ENCODE results near the gene BRD4. TPM values are rescaled to one million over a fixed set of nuclear protein-coding genes. Genes with fewer than 3 reads are reported as not detected.

BRD4 gene
- total RNA-seq, 1 donor from 2014 or later = 115 TPM

DNA sequence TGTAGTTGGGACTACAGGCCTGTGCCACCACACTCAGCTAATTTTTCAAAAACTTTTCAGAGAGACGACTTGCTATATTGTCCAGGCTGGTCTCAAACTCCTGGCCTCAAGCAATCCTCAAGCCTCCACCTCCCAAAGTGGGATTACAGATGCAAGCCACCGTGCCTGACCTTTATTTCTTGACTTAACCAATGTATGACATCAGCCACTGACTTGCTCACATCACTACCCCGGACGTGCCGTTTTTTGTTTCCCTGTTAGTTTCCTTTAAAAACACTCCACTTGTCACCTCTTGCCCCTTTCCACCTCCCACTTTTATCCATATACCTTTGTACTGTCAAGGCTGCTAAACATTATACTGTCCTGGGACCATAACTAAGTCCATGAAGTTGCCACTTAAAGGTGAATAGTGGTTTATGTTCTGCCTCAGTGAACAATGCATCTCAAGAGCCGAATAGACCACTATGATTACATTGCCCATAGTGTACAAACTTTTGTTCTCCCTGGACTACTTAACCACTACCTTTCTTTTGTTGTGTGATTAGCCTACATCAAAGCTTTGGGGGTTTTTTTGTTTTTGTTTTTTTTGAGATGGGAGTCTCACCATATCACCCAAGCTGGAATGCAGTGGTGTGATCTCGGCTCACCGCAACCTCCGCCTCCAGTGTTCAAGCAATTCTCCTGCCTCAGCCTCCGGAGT, 97.8 kb downstream of the BRD4 start:
- intact Hi-C loops (cut with micrococcal nuclease) = no loop called here

DNA sequence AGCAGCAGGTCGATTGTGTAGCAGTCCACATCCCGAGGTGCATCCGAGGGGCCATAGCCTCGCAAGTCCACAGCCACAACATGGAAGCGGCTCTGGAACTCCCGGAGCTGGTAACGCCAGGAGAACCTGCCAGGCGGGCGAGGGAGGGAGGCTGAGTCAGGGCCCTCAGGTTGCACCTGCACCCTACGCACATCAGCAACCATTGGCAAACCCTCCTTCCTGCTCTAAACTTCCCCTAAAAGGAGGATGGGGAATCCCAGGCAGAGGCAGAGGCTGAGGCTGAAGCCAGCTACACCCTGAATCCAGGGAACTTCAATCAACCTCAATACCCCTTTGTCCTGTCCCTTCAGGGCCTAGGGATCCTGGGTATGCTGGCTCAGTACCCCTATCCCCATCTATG, 101.1 kb downstream of the BRD4 start:
- intact Hi-C loops (cut with micrococcal nuclease) = no loop called here

DNA sequence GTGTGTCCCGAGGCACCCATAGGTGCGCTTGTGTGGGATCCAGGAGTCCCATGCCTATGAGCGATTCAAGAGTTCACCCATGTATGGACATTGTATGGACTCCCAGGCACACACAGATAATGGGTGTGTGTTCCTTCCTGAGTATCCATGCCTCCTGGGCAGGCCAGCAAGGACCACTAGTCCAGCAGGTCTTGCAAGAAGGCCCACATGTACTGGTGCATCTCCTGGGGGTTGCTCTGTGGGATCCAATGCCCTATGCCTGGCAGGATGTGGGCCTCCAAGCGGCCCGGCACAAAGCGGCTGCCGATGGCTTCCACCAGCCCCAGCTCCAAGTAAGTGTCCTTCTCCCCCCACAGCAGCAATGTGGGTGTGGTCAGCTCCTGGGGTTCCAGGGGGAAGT, 105.1 kb downstream of the BRD4 start:
- intact Hi-C loops (cut with micrococcal nuclease) = no loop called here

DNA sequence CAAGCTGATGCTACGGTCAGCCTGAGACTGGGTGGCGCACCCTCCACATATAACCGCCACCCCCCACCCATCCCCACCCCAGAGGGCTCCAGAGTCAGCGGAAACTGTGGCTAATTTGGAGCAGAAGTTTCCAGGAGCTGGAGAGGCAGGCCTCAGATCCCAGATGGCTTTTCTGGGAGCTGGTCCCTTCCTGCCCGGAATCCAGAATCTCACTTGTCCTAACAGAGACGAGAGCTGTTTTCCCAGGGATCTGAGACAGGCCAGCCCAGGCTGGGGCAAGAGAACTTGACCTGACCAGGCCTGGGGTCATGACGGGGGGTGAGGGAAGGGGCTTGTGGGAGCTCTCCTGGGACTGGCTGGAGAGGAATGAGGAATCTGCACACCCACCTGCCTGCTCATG, 106.6 kb downstream of the BRD4 start:
- intact Hi-C loops (cut with micrococcal nuclease) = no loop called here

DNA sequence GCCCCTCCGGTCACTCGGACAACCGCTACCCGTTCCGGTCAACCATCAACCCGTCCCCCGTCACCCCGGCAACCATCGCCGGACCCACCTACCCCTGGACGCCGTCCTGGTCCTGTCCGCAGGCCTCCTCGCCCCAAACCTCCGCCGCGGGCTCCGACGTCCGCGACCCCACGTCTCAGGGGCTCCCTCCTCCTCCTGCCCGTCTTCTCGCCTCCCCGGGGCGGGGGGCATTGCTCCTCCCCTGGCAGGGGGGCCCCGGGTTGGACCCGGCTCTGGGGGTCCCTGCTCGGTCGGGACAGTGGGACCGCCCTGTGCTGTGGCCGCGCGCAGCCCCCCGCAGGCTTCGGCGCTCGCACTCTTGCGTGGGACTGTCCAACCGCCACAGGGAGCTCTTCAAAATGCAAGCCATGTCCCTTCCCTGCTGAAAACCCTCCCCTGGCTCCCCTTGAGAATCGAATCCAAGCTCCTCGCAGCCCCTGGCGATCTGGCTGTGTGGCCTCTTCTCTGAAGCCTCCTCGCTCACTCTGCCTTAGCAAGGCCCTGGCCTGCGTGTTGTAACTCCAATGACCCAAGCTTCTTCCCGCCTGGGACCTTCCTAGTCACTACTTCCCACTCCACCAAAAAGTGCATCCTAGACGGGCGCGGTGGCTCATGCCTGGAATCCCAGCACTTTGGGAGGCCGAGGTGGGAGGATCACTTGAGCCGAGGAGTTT, 108.5 kb downstream of the BRD4 start:
- intact Hi-C loops (cut with micrococcal nuclease) = no loop called here

DNA sequence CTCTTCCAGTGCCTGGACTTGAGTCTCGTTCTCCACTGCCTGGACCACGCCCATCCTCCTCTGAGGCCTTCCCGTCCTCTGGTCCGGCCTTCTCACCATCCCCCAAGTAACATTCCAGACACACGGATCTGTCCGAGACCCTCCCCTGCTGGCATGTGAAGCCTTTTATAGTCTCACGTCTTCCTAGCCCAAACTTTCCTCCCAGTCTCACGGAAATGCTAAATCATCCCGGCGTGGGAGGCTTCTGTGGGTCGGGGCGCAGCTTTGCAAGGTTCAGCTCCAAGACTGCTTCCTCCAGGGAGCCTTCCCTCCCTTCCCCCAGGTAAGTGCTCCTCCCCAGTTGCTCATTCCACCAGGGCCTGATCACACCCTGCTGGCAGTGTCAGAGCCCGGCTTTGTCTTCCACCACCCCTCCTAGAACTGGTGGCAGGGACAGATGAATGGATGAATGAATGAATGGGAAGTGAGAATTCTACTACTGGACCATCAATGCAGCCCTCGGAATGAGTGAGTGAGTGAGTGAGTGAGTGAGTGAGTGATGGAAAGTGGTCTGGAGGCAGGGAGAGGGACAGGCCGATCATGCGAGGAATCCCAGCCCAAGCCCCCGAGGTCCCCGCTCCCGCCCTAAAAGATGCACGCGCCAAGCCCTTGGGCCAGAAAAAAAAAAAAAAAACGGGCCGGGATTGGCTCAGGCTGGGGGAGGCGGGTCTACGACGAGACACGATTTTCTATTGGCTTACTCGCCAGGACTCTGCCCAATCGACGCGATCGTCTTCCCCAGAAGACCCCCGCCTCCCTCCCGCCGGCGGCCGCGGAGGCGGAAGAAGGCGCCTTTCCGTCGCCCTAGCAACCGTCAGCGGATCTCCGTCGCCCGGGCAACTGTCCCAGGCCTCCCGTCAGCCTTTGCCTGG, 109.3 kb downstream of the BRD4 start:
- intact Hi-C loops (cut with micrococcal nuclease) = no loop called here

DNA sequence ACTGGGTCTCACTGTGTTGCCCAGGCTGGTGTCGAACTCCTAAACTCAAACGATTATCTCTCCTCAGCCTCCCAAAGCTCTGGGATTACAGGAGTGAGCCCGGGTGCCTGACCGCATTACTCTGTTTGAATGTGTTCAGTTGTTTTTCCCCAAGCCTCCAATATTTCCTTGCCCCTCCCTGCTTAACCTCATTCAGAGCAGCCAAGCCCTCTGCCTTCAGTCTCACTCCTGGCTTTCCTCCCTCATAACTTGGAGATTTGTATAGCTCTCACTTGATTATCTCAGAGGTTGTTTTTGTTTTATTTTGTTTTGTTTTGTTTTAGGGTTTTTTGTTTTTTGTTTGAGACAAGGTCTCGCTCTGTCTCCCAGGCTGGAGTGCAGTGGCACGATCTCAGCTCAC, 111.5 kb downstream of the BRD4 start:
- intact Hi-C loops (cut with micrococcal nuclease) = no loop called here

DNA sequence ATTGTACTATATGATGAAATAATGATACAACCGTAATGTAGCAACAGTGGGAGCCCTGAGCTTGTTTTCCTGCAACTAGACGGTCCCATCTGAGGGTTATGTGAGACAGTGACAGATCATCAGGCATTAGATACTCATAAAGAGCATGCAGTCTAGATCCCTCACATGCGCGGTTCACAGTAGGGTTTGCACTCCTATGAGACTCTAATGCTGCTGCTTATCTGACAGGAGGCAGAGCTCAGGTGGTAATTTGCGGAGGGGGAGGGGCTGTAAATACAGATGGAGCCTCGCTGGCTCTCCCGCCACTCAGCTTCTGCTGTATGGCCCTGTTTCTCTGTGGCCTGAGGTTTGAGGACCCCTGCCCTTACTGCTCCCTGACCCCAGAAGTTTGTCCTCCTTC, 113.8 kb downstream of the BRD4 start:
- intact Hi-C loops (cut with micrococcal nuclease) = no loop called here

DNA sequence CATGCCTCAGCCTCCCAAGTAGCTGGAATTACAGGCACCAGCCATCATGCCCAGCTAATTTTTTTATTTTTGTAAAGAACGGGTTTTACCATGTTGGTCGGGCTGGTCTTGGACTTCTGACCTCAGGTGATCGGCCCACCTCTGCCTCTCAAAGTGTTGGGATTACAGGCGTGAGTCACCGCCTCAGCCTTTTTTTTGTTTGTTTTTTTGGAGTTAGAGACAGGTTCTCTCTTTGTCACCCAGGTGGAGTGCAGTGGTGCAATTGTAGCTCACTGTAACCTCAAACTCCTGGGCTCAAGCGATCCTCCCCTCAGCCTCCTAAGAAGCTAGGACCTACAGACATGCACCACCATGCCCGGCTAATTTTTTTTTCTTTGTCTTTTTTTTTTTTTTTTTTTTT, 116.0 kb downstream of the BRD4 start:
- intact Hi-C loops (cut with micrococcal nuclease) = no loop called here

DNA sequence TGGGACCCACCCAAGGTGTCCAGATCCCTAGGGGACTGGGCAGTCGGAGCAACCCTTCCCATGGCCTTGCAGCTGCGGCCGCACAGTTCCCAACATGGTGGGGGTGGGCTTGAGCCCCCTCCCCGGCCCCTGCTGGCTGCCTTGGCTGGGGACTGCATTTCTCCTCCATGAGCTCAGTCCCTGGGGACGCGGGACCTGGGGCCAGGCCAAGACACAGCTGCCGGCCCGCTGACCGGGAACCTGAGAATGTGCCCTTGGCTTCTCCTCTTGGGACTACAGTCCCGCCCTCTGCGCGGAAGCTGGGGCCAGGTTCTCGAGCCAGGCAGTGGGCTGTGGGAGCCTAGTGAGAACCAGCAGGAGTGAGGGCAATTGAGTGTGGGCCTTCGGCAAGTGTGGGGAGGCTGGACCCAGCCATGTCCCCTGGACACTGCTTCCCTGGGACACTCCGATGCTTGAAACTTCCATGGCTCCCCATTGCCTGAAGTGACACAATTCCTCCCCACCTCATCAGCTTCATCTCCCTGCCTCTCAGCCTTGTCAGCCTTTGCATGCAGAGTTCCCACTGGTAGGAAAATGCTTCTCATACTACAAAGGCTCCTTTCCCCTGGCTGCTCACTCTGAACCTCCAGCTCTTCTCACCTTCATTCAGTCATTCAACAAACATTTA, 118.5 kb downstream of the BRD4 start:
- intact Hi-C loops (cut with micrococcal nuclease) = no loop called here

DNA sequence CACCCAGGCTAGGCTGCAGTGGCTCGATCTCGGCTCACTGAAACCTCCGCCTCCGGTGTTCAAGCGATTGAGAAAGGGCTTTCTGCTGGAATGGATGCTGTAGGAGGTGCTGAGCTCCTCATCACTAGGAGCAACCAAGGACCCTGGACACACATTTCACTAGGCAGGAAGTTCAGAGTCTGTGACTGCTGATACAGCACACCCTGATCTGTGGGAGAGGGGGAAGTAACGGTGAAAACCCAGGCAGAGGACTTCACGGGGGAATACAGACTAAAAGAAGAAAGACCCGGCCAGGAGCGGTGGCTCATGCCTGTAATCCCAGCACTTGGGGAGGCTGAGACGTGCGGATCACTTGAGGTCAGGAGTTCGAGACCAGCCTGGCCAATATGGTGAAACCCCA, 119.6 kb downstream of the BRD4 start:
- intact Hi-C loops (cut with micrococcal nuclease) = no loop called here

DNA sequence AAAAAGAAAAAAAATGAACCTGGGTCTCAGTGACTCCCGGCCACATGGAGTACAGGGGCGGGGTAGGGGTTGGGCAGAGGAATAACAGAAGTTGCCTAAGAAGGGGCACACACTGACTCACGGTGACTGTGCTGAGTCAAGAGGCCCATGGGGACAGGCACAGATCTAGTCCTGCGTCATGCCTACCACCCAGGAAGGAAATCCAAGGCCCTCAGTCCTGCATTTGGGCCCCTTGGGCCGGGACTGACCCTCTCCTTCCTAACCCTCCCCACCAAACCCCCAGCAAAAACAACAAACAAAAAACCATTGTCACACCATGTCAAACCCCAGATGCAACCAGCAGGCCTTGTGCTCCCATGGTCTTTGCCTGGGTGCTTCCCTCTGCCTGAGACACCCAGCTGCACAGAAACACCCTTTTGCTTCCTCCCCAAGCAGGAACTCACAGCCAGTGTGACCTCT, 122.0 kb downstream of the BRD4 start:
- intact Hi-C loops (cut with micrococcal nuclease) = no loop called here

DNA sequence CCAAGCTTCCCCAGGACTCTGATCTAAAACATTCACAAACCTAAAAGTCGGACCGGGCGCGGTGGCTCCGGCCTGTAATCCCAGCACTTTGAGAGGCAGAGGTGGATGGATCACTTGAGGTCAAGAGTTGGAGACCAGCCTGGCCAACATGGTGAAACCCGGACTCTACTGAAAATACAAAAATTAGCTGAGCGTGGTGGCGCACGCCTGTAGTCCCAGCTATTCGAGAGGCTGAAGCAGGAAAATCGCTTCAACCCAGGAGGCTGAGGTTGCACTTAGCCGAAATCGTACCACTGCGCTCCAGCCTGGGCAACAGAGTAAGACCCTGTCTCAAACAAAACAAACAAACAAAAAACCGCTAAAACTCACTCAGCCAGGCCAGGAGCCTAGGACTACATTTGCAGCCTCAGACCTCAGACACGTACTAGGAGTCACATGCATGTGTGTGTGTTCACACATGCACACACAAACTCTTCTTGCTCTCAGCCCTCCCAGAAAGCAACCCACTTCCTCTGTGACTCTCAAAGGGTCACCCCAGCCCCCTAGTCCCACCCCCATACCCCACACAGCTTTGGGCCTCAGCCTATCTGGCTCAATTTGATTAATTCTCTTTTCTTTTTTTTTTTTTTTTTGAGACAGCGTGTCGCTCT, 130.8 kb downstream of the BRD4 start:
- intact Hi-C loops (cut with micrococcal nuclease) = no loop called here

DNA sequence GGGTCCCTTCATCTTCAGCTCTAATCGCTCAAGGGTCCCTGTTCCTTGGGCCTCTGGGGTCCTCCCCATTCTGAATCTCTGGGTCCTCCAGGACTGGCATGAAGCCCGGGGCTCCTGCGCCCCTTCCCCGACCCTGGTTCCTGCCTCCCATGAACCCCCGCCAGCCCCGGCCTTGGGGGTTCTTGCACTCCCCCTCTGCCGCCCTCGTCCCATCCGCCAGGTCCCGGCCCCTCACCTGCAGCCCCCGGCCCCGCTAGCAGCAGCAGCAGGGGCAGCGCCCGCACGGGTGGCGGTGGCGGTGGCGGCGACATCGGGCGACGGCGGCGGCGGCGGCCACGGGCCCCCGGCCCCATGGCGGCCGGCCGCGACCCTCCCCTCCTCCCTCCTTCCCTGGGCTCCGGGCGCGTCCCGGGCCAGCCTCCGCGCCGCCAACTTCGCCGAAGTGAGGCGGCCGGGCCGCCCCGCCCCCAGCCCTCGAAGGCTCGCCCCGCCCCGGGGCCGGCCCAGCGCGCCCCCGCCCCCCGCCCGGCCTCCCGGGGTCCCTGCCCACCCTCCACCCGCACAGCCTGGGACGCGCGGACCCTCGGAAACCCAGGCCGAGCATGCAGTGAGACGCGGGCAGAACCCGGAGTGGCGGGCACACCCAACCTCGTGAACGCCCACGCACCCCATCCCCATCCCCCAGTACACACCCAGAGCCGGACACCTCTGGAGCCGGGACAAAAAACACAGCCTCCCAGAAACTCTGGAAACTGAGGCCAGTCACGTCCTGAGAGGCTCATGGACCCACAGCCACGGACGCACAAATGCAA, 131.6 kb downstream of the BRD4 start, which contains the start of gene NOTCH3:
NOTCH3 (minus strand) TSS at position 443 of the 812 bp plus-strand sequence; CDS start at position 353, 90 bp downstream.
- intact Hi-C loops (cut with micrococcal nuclease) = no loop called here

DNA sequence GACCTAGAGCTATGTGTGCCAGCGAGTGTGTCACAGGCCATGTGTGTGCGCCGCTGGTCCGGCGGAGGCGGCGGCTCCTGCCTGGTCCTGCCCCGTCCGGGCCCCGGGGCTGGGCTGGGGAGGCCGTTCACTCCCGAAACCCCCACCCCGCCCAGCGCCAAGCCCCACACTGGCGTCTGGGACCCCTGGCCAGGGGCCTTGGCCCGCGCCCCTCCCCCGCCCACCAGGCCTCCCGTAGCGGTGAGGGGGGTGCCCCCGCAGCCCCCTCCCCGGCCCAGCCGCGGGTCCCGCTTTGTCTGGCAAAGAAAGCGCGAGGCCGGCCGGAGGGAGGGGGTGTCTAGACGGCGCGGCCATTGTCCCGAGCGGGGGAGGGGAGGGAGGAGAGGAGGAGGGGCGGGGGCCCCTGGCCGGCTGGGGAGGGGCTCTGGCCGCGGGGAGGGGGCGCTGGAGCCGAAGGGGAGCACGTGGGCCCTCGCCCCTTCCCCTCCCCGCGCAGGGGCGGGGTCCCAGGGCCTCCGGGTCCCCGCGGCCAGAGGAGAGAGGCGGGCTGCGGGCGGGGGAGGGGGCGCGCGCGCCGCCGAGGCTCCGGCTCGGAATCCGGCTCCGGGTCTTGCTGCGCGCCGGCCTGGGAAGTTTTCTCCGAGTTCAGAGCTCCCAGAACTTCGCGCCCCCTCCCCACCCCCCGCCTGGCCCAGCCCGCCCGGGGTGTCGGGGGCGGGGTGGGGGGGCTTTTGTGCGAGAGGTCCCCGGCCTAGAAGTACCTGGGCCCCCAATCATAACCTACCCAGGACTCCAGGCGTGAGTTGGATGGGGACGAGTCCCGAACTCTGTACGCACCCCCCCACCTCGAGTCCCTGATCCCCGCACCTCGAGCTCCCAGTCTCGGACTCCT, 132.4 kb downstream of the BRD4 start:
- intact Hi-C loops (cut with micrococcal nuclease) = no loop called here

DNA sequence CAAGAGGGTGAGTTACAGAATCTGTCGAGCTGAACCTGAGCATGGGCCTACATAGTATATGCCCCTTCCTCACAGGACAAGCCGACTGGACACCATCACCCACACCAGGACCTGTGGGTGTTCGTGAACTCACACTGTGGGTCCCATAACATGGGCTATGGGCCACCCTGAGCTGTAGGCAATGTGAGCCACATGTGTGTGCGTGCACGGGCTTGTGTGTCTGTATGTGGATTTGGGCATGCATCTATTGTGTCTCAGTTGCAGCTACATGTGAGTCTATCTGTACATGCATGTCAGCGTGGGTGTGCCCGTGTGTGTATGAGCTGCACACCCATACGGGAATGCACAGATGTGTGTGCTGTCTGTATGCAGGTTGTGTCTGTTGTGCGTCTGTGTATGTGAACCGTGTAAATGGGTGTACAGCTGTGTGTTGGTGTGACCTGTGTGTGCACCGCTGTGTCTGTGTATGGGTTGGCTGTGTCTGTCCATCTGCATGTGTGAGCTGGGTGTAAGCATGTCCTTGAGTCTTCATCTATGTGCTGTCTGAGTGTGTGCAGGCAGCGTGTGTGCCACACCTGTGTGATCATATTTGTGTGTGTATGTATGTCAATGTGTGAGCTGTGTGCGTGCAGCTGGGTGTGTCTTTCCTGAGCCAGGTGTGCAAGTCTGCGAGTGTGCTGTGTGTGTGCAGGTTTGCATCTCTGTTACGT, 133.2 kb downstream of the BRD4 start:
- intact Hi-C loops (cut with micrococcal nuclease) = no loop called here

DNA sequence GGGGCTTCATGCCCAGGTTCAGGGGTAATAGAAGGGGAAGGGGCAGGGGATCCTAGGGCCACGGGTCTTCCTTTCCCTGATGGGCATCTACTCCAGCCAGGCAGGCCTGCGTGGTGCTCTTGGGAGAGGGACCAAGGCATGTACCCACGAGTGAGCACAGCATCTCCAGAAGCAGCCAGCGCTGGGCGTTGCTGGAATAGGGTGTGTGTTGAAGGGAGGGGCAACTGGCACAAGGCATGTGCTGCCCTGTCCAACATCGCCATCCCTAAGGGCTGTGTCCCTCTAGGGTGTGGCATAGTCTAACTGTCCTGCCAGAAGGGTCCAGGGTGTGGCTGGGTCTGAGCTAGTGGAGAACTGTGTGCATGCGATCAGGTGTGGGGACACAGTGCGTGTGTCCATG, 134.4 kb downstream of the BRD4 start:
- intact Hi-C loops (cut with micrococcal nuclease) = no loop called here

DNA sequence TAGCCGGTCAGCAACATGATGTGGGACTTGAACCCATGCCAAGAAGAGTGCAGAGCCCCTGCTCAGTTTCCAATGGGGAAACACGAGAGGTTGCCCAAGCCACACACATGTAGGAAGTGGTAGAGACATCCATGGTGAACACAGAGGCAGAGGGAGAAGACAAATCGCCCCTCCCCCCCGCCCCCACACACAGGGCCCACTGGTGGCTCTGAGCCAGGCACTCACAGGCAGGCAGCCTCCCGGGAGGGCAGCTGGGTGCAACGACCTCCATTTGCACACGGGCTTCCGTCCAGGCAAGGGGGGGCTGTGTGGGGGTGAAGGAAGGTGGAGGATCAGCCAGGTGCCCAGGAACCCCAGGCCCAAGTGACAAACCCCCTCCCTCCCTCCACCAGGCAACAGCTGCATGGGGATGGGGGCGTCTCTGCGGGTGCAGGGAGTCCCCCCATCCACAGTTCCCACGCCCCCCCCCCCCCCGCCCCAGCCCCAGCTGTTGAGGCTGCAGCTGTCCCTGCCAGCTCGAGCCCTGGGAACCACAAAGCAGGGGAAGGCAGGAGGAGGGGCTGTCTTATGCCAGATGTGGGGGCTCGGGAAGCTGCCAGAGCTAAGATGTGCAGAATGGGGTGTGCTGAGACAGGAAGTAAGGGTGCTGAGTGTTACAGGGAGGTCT, 134.9 kb downstream of the BRD4 start:
- intact Hi-C loops (cut with micrococcal nuclease) = no loop called here
